Activated CD4-positive, alpha-beta T cell treated with anti-CD3 and anti-CD28 coated beads, Interleukin-2, amount 50 U/mL, for 48 hours (primary cell): Measurements from ENCODE around the gene RBMS2.
A peak's percentile ranks its signal among the peaks of the same experiment; 100 is the strongest.
"Not testable (repeated sequence)": the region's sequence is repeated elsewhere in the genome, so short reads cannot be mapped to it uniquely, and the experiment has no call there.

Experiments used
- DNase-seq, 2 experiments: peaks; one replicate each; pipeline ENCODE4 v3.0.0-alpha.2; 2020

RBMS2 gene, protein sequence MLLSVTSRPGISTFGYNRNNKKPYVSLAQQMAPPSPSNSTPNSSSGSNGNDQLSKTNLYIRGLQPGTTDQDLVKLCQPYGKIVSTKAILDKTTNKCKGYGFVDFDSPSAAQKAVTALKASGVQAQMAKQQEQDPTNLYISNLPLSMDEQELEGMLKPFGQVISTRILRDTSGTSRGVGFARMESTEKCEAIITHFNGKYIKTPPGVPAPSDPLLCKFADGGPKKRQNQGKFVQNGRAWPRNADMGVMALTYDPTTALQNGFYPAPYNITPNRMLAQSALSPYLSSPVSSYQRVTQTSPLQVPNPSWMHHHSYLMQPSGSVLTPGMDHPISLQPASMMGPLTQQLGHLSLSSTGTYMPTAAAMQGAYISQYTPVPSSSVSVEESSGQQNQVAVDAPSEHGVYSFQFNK

DNA sequence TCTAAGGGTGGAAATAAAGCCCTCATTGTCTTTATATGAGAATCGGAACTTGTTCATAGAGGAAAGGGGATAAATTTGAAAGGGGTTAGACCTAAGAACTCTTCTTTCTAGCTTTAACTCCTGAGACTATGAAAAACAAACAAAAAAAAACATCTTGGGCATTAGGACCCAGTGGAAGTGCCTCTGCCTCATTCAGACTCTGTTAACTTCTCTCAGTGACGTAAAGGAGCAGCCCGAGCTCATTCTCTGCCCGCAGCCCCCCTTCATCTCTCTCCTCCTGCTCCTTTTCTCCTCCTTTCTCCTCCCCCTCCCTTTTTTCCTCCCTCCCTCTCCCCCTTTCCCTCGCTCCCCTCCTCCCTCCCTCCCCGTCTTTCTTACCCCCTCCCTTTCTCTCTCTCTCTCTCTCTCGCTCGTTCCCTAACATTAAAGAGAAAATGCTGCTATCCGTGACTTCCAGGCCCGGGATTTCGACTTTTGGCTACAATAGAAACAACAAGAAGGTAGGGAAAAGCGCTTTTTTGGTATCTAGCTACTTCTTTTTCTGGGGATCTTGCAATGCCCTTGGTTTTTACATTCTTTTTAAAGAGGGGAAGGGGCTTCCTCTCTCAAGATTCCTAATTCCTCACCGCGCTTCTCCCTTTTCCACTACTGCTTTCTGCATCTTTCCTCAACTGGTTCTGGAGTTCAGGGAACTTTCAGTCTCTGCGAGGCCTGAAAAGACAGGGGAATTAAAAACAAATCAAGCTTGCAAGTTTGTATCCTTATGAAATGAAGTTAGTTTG lies at the start of gene RBMS2:
Gene RBMS2, plus strand, starts transcription at position 231 of the 782 bp plus-strand sequence. Its CDS starts 204 bp downstream, at position 435.
- DNase-seq: peak; percentile 22 to 38

DNA sequence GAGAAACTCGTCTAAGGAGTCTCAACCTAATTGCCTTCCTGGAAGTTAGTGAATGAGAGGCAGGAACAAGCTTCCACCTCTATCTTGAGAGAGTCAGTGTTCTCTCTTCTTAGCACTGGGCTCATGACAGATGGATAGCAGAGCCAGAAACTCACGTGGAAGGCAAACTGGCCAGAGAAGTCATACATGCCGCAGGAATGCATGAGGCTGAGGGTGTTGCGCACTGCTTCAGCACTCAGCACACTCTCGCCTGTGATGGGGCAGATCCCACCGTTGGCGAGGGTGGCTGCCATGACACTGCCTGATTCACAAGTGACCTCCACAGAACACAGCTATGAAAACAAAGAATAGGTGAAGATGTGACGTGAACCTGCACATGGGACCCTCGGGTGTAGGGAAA lies 47.2 kb upstream of the RBMS2 start:
- DNase-seq: no peak

DNA sequence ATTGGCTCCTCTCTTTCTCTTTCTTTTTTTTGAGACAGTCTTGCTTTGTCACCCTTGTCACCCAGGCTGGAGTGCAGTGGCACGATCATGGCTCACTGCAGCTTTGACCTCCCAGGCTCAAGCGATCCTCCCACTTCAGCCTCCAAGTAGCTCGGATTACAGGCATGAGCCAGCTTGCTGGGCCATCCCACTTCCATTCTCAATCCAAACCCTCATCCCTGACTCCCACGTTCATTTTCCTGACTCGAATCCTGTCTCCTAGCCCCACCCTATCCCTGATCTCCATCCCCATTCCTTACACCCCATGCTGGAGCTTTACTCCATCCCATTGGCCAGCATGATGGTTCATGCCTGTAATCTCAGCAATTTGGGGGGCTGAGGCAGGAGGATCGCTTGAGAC lies 45.5 kb upstream of the RBMS2 start:
- DNase-seq: no peak

DNA sequence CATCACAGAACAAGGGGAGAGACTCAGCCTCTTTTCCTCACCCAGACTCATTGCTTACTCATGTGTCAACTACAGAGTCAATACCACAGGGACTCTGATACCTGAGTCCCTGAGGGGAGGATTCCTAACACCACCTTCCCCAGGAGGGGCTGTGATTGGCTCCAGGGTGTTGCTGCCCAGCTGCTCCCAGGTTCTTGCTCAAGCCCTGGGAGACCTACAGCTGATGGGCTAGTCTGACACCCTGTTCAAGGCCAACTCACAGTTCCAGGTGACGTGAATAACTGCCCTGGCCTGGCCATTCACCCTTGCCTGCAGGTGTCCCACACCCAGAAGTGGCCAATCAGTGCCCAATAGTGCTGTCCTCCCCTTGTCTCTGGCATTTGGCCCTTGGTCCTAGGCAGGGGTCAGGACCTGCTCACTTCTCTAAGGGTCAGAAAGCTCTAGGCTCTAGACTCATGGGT lies 44.6 kb upstream of the RBMS2 start:
- no peak for DNase-seq

DNA sequence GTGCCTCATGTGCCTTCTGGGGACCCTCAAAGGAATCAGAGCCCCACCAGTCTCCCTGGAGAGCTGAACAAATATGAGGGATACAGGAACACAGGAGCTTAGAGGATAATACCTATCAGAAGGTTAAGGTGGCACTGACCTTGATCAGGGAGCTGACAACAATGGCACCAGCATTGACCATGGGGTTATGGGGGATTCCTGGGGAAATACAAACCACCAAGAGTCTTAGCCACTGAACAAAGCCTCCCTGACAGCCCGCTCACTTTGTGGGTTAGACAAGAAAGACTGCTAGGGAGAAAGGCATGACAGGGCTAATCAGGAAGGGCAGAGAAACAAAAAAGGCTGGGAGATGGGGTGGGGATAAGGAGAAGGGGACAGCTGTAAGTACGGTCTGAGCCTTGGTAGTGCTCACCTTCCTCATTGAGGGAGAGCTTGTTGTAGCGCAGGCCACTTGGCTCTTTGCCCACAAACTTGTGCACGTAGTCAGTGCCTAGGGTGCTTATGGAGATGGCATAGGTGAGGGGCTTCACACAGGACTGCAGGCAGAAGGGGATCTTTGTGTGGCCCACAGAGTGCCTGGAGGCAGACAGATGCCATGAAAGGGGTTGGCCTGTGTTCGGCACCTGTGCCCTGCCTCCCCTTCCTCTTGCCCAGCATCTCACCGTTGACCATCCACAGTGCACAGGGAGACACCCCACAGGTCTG lies 43.9 kb upstream of the RBMS2 start:
- no peak for DNase-seq

DNA sequence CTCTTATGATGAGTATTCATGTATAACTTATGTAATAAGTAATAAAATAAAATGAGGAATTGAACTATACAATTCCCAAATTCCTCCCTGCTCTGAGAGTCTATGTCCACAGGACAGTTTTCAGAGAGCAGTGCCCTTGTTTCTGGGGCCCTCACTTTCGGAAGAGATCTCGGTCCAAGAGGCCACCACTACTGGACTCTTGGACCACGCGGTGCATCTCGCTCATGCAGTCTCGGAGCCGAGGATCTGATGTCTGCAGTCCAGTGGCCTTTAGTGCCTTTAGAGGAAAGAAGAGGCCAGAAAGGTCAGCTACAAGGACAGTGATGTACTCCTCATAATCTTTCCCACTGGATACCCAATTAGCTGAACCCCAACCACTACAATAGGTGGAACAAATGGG lies 42.0 kb upstream of the RBMS2 start:
- no peak for DNase-seq

DNA sequence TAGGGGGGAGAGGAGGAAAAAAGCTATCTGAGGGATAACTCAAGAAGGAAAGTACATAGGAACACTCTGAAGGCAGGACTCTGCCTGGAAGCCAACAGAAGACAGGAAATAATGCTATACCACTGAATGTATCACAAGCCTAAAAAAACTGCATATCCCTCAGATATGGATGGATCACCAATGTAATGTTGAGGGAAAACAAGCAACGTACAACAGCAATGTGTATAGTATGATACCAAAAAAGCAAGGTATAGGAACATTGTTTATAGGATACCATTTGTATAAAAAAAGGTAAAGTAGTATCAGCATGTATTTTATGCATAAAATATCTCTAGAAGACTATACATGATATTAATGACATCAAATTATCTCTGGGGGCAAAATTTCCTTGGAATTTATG lies 37.1 kb upstream of the RBMS2 start:
- DNase-seq: no peak

DNA sequence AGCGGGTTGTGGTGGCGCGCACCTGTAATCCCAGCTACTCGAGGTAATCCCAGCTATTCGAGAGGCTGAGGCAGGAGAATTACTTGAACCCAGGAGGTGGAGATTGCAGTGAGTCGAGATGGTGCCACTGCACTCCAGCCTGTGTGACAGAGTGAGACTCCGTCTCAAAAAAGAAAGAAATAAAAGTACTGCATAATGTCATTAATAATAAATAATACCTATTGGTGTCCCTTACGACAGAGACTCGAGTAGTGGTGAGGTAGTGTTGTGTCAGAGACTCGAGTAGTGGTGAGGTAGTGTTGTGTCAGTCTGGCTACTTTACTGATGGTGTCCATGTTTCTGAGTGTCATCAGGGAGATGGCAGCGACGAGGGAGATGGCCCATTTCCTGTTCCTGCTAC lies 34.9 kb upstream of the RBMS2 start:
- no peak for DNase-seq

DNA sequence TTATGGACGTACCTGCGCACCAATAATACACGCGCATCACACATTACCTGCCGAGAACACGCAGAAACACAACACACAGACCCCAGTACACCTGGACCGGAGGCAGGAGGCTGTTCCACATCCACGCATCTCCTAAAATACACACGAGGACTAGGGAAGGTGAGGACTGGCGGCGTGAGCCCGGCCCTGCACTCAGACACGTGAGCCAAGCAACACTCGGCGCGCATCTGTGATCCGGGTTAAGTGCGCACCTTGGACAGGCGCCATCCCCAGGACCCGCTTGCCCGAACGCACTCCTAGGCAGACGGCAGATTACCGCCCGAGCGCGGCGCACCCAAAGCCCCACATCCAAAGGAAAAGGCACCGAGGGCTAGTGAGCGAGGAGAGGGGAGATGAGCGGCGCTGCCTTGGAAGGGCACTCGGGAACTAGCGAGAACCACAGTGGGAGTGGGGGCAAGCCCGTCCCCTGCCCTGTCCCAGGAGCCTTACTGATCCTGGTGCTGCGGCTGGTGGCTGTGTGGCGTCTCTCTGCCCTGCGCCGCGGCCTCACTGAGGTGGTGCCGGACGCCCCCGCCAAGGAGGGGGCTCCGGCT lies 34.1 kb upstream of the RBMS2 start:
- DNase-seq: peak; percentile 29 to 46

DNA sequence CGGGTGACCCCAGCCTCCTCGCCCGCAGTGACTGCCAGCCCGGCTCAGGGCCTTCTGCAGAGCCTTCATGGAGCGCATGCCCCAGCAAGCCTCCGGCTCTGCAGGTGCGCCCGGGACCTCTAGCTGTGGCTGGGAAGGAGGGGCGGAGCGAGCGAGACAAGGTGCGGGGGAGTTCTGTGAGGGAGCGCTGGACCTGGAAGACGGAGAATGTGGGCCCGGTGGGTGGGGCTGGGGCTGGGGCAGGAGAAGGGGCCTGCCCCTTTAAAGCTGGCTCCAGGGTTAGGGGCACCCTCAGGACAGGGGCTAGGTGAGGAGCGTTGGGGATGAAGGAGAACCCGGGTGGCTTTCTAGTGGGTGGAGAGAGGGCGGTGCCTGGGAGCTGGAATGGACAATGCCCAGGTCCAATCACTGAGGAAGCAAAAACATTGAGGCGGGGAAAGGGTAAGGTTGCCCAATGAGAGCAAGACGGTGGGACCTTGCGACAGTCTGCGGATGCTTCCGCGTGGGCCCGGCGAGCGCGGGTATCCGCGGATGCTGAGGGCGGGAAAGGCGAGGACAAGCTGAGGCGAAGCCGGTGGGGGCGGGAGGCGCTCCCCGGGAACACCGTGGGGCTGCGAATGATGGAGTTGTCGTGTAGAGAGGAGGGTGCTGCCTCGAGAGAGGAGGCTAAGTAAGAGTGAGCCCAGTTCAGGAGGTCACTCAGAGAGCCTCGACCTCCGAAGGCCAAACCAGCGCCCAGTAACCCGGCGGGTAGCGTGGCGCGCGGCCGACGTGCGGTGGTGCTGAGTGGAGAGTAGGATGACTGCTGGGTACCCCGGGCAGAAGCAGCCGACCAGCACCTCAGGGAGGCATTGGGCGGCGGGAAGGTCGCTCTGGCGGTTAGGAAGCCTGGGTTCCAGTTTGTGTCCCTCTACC lies 33.3 kb upstream of the RBMS2 start, which contains the start of gene GLS2:
Gene GLS2, minus strand, starts transcription at position 121 of the 915 bp plus-strand sequence. Its CDS starts 43 bp downstream, at position 78.
- DNase-seq: peak; percentile 74 to 78

DNA sequence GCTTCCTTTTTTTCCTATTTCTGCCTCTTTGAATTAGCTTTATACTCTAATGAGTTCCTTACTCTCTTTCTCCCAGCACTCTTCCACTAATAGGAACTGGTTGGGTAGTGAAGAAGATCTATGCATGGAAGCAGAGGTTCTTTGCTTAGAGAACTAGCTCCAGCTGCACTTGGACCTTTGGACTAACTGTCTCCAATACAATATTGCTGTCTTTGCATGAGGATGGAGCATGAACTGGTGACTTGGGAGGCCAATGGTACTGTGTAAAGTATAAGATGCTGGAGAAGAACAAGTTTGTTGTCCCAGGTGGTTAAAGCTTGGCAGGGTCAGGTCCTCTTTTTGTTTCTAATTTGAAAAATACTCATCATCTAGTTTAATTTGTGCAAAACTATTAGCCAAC lies 31.3 kb upstream of the RBMS2 start:
- DNase-seq: no peak

DNA sequence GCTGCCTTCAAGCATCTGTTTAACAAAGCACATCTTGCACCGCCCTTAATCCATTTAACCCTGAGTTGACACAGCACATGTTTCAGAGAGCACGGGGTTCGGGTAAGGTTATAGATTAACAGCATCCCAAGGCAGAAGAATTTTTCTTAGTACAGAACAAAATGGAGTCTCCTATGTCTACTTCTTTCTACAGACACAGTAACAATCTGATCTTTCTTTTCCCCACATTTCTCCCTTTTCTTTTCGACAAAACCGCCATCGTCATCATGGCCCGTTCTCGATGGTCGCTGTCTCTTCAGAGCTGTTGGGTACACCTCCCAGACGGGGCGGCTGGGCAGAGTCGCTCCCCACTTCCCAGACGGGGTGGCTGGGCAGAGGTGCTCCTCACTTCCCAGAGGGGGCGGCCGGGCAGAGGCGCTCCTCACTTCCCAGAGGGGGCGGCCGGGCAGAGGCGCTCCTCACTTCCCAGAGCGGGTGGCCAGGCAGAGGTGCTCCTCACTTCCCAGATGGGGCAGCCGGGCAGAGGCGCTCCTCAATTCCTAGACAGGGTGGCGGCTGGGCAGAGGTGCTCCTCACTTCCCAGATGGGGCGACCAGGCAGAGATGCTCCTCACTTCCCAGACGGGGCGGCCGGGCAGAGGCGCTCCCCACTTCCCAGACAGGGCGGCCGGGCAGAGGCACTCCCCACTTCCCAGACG lies 28.1 kb upstream of the RBMS2 start:
- not testable (repeated sequence) for DNase-seq

DNA sequence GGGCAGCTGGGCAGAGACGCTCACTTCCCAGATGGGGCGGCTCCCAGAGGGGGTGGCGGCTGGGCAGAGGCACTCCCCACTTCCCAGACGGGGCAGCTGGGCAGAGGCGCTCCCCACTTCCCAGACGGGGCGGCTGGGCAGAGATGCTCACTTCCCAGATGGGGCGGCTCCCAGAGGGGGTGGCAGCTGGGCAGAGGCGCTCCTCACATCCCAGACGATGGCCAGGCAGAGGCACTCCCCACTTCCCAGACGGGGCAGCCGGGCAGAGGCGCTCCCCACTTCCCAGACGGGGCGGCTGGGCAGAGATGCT lies 27.6 kb upstream of the RBMS2 start:
- DNase-seq: not testable (repeated sequence)

DNA sequence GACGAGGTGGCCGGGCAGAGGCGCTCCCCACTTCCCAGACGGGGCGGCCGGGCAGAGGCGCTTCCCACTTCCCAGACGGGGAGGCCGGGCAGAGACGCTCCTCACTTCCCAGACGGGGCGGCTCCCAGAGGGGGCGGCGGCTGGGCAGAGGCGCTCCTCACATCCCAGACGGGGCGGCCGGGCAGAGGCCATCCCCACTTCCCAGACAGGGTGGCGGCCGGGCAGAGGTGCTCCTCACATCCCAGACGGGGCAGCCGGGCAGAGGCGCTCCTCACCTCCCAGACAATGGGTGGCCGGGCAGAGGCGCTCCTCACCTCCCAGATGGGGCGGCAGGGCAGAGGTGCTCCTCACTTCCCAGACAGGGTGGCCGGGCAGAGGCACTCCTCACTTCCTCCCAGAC lies 27.1 kb upstream of the RBMS2 start:
- DNase-seq: not testable (repeated sequence)

DNA sequence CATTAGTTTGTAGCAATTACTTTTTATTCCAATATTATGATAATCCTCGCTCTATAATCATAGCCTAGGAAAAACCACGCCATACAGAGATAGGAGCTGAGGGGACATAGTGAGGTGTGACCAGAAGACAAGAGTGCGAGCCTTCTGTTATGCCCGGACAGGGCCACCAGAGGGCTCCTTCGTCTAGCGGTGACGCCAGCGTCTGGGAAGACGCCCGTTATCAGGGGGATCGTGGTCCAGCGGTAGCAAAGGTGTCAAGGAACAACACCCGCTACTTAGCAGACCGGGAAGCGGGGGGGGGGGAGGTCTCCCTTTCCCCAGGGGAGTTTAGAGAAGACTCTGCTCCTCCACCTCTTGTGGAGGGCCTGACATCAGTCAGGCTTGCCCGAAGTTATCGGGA lies 24.9 kb upstream of the RBMS2 start:
- peak; percentile 59 to 68 for DNase-seq

DNA sequence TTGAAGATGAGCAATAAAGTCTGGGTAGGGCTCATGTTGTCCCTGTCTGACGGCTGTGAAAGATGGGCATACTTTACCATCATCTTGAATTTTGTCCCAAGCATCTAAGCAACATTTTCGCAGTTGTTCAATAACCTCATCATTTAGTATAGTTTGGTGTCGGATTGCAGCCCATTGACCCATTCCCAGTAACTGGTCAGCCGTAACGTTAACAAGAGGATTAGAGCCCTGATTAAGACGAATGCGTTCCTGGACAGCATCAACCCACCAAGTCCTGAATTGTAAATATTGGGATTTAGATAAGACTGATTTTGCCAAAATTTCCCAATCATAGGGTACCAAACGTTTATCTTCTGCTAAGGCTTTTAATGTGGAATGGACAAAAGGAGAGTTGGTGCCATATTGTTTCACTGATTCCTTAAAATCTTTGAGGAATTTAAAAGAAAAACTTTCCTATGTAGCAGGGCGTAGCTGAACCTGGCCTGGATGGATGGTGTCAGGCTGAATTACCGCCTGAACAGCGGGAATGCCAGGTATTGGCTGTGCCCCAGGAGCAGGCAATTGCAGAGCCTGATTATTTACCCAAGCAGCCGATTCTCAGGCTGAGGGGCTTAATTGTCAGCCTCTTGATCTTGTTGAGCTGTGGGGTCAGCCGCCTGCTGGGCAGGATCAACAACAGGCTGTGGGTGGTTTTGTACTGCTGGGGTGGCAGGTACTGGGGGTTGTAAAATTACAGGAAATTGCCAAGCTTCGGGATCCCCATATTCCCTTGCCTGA lies 23.3 kb upstream of the RBMS2 start:
- DNase-seq: not testable (repeated sequence)

DNA sequence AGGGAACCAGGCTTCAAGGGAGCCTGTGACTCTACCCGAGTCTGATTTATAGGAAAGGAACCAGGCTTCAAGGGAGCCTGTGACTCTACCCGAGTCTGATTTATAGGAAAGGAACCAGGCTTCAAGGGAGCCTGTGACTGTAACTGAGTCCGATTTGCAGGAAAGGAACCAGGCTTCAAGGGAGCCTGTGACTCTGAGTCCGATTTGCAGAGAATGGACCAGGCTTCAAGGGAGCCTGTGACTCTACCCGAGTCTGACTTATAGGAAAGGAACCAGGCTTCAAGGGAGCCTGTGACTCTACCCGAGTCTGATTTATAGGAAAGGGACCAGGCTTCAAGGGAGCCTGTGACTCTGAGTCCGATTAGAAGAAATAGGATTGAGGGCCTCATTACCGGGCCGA lies 22.2 kb upstream of the RBMS2 start:
- not testable (repeated sequence) for DNase-seq

DNA sequence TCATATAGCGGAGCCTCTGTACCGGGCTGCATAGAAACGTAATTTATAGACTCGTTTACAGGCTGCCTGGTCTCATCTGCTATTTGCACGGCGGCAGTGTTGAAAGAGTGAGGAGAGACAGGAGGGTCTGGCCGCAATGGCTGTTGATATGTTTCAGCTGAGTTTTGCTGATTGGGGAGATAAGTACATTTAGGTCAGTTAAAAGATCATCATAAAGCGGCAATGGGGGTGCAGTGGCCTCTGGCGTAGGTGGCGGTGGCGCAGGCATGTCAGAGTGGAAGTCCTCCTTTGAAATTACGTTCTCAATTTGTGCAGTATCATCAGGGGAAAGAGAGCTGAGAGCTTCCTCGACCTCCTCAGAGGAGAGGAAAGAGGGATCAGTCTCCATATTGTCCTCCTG lies 21.7 kb upstream of the RBMS2 start:
- not testable (repeated sequence) for DNase-seq

DNA sequence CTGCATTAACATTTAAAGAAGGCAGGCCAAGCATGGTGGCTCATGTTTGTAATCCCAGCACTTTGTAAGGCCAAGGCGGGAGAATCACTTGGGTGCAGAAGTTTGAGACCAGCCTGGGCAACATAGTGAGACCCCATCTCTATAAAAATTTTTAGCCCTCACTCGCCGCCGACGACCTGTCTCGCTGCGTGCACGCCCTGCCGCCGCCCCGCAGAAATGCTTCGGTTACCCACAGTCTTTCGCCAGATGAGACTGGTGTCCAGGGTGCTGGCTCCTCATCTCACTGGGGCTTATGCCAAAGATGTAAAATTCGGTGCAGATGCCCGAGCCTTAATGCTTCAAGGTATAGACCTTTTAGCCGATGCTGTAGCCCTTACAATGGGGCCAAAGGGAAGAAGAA lies 10.8 kb upstream of the RBMS2 start:
- DNase-seq: no peak

DNA sequence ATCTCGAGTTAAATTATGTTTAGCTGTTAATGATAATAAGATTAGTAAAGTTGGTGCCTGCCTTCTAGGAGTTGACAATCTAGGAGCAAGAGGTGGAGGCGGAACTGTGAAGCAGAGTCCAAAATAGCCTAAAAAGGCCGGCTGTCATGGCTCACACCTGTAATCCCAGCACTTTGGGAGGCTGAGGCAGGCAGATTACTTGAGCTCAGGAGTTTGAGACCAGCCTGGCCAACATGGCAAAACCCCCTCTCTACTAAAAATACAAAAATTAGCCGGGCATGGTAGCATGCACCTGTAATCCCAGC lies 7.7 kb upstream of the RBMS2 start:
- not testable (repeated sequence) for DNase-seq

DNA sequence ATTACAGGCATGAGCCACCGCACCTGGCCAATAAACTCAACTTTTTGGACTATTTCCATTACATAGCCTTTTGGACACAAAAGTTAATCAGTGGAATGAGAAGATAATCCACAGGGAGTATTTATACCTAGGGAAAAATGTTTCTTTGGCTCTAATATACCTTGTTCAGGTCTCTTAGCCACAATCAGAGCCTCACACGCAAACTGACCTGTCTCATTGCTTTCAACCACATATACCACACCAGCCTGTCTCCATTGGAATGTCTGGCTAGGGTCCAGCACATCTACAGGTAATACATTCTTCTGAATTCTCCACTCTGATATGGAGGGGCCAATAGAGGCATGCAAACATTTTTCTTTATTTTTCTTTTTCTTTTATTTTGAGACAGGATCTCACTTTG lies 3.8 kb upstream of the RBMS2 start:
- no peak for DNase-seq
